G401 (cell line): Measurements from ENCODE around the gene PSAPL1. TPM values are rescaled to one million over a fixed set of nuclear protein-coding genes. Genes with fewer than 3 reads are reported as not detected.

ENCODE experiments used
- DNase-seq: peaks from one replicate; pipeline ENCODE4 v3.0.0-alpha.2; 2015; ENCODE audit warnings: low spot score
- in situ Hi-C: cut with HindIII; loops from 2 replicates; pipeline ENCODE4 v1.10.0; 2016; ENCODE audit warnings: low sequenced_read_pairs, mixed read lengths
- total RNA-seq: library from RNA; depleted of rRNA; stranded (reverse); fragments of >200 nt; shearing (Covaris generic); gene quantifications from 2 replicates; pipeline ENCODE4 v1.2.3, GENCODE V29; 2014; rRNA removed

The PSAPL1 gene, protein sequence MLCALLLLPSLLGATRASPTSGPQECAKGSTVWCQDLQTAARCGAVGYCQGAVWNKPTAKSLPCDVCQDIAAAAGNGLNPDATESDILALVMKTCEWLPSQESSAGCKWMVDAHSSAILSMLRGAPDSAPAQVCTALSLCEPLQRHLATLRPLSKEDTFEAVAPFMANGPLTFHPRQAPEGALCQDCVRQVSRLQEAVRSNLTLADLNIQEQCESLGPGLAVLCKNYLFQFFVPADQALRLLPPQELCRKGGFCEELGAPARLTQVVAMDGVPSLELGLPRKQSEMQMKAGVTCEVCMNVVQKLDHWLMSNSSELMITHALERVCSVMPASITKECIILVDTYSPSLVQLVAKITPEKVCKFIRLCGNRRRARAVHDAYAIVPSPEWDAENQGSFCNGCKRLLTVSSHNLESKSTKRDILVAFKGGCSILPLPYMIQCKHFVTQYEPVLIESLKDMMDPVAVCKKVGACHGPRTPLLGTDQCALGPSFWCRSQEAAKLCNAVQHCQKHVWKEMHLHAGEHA
- total RNA-seq: not detected in 2 replicates

DNA sequence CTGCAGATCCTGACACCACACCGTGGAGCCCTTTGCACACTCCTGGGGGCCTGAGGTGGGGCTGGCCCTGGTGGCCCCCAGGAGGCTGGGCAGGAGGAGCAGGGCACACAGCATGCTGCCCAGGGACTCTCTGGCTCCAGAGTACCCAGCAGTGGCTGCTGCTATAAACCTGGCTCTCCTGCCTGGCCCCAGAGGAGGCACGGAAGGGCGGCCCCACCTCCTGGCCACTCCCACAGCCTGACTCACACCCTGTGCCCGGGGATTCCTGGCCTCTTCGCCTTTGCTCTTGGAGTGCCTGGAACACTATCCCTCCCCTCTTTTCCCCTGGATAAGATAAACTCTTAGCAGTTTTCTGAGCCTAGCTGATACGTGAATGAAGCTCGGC is at the start of gene PSAPL1:
PSAPL1 (minus strand) TSS at position 165 of the 385 bp plus-strand sequence; CDS start at position 114, 51 bp downstream.
- DNase-seq: no peak
- in situ Hi-C loops: no loop called here

DNA sequence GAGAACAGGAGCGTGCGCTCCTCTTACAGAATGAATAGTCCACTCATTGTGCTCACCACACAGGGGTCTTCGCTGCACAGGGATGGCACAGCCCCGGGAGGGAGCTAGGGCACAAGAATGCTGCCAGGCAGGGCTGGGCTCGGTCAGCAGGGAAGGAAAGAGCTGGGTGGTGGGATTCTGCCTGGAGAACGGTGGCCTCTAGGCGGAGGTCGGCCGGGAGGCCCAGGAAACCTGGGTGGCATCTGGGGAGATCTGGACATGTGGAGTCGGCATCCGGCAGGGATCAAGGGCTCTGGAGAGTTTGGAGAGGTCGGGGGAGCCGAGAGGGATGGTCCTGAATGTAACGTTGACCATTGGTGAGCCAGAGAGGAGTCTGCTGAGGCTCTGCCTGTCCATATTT is 46.5 kb upstream of the PSAPL1 start:
- in situ Hi-C loops: no loop called here
- DNase-seq: no peak

DNA sequence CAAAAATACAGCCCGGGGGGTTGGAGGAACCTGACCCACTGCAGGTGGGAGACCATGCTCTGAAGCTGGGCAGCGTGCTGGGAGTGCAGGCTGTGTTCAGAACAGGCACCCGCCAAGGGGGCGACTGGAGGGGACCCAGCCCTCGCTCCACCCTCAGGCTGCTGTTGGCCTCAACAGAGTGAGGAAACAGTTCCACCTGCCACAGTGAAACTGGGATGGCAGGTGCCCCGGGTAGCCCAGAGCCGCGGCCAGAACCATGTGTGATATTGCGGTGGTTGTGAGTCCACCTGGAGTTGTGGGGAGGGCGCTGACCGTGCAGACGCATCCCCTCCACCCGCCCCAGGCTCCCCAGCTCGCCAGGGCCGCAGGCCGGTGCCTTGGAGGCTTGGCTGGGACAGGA is 45.7 kb upstream of the PSAPL1 start:
- no peak for DNase-seq
- in situ Hi-C loops: no loop called here

DNA sequence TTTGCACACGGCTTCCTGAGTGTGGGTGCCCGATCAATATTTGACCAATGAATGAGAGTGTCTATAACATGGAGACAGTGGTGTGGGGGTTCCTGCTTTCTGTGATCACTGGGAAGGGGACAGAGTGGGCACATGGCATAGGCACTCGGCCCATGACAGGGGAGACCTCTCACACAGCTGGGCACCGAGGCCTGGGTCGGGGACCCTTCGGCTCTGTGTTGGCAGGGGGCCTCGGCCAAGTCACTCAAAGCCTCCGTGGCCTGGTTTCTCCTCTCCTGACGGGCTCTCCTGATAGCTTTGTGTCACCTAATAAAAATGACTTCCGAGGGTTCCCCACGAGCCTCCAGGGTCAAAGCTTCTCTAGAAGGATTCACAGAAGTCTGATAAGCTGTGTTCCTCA is 43.9 kb upstream of the PSAPL1 start:
- in situ Hi-C loops: no loop called here
- DNase-seq: no peak

DNA sequence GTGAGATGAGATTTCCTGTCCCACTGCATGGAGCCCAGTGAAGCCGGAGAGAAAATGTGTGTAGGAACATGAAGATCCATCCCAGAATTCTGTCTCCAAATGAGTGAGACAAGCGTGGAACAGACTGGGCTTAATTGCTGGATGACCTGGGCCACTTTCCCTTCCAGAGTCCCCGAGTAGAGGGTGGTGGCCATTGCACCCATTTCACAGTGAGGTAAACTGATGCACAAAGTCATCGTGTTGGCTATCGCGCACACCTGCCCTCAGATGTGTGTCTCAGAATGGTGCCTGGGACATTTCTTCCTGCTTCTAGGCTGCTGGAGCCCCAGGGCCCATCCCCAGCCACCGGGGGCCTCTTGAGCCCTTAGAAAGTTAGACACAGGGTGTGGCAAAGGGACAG is 43.0 kb upstream of the PSAPL1 start:
- in situ Hi-C loops: no loop called here
- no peak for DNase-seq

DNA sequence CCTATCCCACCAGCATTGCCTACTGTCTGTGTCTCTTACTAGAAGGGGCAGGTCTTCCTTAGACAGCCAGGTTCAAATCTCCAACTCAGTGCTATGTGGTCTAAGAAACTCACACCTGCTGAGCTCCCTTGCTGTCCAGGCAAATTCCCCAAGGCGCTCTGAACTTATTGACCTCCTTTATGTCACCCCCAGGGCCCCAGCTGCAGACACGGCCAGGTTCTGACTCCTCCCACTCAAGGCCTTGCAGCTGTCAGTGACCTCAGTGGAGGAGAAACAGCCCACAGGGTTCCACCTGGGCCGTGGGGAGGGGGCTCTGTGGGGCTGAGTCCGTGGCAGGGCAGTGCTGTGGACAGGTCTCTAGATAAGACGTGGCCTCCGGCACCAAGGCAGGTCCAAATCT is 42.1 kb upstream of the PSAPL1 start:
- in situ Hi-C loops: no loop called here
- no peak for DNase-seq

DNA sequence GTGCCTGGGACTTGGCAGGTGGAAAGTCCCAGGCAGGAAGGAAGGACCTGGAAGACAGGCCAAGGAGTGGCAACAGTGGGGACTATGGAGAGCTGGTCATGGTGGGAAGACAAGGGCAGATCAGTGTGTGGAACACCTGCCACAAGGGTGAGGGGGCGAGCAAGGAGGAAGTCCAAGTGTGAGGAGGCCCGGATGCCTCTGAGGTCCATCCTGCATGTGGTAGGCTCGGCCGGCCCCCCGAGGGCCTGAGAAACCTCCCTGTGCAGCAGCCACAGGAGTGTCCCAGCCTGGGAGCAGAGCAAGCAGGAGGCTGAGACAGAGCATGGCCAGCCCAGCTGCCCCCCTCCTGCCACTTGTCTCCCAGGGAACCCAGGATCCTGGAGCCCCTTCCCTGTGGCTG is 40.5 kb upstream of the PSAPL1 start:
- DNase-seq: no peak
- in situ Hi-C loops: no loop called here

DNA sequence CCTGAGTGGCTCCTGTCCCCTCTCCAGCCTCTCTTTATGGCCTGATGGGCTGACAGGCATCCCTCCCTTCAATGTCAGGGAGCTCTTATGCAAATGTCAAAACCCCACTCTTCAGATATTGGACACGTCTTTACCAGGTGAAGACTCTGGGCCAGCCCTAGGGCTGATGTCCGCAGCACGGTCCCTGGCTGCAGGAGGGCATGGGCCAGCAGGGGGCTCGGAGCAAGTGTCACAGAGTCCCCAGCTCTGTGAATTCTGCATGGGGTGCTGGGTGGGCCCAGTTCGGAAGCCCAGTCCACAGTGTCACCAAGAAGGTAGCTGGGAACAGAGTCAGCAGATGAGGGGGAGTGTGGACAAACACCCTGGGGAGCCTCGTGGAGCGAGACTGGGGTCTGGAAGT is 39.6 kb upstream of the PSAPL1 start:
- in situ Hi-C loops: no loop called here
- no peak for DNase-seq

DNA sequence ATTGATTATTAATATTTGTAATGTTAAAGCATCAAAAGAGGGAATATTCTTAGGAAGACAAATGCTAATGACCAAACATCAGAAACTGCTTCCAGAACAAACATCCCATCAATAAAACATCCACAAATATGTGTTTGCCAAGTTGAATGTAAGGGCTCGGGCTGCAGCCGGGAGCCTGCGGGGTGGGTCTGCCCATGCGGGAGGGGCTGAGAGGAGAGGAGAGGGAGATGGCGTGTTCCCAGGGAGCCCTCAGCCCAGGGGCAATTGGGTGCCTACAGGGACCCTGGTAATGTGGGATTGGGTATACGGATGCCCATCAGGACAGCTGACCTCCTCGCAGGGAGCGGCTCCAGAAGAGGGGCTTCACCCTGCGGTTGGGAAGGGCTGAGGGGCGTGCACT is 38.4 kb upstream of the PSAPL1 start:
- DNase-seq: no peak
- in situ Hi-C loops: no loop called here

DNA sequence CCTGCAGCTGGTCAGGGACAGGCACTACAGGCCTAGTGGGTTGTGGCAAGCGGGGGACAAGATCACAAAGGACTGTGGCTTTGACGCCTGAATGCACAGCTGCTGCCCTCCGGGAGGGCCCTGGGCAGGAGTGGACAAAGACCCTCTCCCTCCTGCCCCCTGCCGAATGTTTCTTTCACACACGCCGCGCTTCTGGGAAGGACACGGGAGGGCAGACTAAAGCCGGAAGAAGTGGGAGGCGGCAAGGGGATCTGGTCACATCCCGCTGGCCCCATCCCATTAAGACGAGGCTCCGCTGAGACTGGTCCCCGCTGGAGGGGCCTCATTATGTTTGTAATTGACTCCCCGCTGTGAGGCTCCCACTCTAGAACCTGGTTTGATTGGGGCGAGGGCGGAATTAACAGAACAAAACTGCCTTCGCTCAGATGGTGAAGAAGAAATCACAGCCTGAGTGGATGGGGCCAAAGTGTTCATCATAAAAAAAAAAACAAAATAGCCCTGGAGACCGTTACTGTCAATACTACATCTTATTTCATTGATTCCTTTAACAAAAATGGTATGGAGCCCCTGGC is 37.8 kb upstream of the PSAPL1 start:
- in situ Hi-C loops: no loop called here
- DNase-seq: no peak

DNA sequence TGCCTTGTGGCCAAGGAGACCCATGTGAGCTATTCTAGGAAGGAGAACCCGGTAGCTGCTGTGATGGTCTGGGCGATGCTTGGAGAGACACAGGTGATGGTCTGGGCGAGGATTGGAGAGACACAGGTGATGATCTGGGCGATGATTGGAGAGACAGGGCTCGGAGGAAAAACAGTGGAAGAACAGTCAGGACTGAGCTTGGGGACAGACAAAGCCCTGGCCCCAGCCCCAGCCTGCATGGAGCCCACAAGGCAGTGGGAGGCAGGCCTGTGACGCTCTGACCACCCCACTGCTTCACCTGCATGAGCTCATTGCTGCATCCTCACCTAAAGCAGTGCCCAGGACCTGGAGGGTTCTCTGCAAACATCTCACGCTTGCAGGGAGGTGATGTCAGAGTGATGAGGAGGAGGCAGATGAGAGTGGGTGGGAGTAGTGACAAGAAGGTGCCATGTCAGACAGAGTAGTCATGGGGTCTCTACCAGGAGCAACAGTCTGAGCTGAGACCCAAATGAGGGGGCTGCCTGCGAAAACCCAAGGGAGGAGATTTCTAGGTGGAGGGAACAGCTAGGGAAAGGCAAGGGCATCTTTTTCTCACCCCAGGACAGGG is 35.9 kb upstream of the PSAPL1 start:
- in situ Hi-C loops: no loop called here
- no peak for DNase-seq

DNA sequence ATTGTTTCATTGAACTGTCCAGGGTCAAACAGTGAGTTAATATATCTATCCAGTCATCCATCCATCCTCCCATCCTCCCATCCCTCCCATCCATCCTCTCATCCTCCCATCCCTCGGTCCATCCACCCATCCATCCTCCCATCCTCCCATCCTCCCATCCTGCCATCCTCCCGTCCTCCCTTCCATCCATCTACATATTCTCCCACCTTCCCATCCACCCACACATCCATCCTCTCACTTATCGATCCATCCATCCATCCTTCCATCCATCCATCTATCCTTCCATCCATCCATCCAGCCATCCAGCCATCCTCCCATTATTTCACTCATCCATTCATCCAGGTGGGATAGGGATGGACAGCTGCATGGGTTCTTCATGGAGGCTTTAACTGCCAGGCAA is 35.4 kb upstream of the PSAPL1 start:
- no peak for DNase-seq
- in situ Hi-C loops: no loop called here

DNA sequence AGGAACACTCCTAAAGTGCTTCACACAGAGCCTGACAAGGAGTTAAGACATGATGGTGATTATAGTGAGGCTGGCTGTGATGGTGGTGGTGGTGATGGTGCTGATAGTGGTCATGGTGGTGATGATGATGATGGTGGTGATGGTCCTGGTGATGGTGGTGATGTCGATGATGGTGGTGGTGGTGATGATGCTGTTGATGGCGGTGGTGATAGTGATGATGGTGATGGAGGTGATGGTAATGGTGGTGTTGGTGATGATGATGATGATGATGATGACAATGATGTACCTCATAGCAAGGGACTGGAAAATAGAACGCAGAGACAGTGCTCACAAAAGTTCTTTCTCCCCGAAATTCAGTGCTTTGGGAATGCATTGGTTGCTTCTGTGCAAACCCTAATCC is 34.3 kb upstream of the PSAPL1 start:
- in situ Hi-C loops: no loop called here
- no peak for DNase-seq

DNA sequence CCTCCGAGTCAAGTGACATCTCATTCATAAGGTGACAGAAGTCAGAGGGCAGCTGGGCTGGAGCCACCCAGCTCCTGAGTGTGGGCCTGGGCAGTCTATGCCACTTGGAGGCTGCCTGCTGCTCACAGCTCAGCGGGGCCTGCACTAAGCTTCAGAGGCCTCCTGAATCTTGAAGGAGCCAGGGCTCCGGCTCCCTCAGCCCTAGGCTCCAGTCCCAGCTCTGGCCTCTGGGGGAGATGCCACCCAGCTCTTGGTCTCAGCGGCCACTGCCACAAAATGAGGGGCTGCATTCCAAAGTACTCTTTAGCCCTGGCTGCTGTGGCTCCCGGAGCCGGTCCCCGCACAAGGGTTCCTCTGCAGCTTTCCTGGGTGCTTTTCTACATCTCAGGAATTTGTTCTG is 32.7 kb upstream of the PSAPL1 start:
- in situ Hi-C loops: no loop called here
- no peak for DNase-seq

DNA sequence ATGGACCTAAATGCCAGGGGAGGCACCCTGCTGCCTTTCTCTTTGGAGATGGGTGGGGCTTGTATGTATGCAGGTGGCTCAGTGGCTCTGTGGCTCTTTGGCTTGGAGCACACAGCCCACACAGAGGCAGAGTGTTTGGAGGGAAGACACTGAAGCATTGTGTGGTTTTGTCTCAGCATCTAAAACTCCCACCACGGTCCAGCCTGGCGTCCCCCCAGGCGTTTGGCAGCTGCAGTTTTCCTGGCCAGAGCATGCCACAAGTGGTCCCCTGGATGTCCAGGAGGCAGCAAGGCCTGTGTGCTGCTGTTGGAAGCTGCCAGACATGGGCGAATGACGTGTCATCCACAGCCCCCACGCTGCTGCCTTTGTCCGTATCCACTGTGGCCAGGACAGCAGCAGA is 32.2 kb upstream of the PSAPL1 start:
- in situ Hi-C loops: no loop called here
- DNase-seq: no peak

DNA sequence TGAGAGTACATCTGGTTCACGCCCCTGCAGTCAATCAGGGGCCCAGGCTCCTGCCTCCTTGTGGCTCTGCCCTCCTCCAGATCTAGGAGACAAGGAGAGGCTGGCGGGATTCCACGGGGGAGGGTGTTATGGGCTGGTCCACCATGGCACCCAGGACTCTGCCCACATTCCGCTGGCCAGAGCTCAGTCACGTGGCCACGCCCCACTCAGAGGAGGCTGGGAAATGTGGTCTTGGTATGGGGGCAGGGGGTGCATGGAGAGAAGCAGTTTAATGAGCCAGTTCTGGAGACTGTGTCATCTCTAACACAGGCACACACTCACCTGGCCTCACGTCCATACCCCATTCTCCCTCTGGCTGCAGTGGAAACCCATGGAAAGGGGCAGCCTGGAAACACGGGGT is 31.5 kb upstream of the PSAPL1 start:
- in situ Hi-C loops: no loop called here
- no peak for DNase-seq

DNA sequence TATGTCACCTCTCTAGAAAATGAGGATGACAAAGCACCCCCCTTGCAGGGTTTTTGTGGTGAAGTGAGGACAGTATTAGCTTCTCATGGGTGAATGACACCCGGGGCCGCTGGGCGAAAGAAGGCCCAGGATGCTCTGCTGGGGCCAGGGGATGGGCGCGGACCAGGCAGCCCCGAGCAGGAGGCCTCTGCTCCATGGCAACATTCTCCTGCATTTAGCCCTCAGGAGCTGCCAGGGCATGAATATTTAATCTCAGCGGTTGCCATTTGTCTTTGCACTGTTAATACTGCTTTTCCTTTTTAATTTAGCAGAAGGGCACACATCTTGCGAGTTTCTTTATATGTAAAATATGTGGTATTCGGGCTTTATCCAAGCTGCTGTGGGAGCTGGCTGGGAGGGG is 30.3 kb upstream of the PSAPL1 start:
- in situ Hi-C loops: no loop called here
- no peak for DNase-seq

DNA sequence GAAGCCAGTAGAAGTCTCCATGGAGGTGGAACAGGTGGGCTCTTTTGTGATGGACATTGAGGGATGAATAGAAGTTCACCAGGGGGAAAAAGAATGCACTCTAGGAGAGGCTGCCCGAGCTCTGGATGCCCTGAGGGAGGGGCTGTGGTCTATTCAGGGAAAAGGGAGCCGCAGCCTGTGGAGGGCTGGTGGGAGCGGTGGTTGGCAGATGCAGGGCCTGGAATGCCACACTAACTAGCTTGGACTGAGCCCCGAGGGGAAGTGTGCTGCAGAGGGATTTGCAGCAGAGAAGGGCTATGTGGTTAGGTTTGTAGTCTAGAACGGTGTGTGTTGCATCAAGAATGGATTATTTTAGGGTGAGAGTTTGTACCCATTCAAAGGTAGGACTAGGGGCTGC is 29.5 kb upstream of the PSAPL1 start:
- in situ Hi-C loops: no loop called here
- no peak for DNase-seq

DNA sequence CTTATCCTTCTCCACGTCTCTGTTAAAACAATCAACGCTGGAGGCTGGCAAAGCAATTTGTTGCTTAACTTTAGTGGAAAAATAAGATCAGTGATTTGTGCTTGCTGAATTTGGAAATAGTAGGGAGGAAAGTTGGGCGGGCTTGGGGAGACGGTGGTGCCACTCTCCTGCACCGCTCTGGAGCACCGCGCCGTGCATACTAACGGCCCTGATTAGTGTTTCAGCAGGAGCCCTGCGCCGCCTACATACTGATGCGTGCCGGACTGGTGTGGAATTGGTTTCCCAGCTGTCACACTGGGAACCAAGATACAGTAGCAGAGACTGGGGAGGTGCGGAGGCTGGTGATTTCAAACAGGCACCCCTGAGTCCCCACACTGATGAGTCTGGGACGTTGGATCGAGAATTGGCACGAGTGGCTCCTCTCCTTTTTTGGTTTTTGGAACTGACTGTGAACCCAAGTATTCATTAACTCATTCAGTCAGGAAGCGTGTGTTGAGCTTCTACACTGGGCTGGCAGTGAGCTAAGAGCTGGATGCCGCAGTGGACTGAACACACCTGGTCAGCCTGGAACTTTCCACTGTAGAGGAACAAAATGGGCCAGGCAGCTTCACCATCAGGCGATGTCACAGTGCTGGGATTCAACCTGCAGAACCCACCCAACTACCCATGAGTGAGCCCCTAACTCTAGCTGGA is 29.0 kb upstream of the PSAPL1 start:
- in situ Hi-C loops: no loop called here
- DNase-seq: no peak

DNA sequence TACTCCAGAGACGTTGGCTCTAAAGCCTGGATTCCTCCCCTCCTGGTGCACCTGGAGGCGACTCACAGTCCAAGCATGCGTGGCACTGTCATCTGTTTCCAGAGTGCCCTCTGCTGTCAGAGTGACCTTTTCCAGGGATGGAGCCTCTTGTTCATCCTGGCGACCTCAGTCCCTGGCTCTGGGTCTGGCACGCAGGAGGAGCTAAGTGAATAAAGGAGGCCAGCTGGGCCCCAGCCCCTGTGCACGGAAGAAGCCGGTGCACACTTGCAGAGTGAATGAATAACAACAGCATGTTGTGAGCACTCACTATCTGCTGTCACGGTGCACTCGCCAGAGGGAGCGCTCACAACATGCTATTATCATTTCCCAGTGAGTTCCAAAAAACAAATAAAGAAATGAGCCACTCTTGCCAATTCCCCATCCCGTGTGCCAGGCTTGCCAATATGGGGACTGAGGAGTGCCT is 27.8 kb upstream of the PSAPL1 start:
- in situ Hi-C loops: no loop called here
- DNase-seq: peak; percentile 62
